ENCODE results near the gene SRGAP3. TPM values are rescaled to one million over a fixed set of nuclear protein-coding genes. Genes with fewer than 3 reads are reported as not detected.

Gene SRGAP3
- total and polyA plus RNA-seq, 2 donors (not counting 1 experiment from before 2014, with no cell fraction given), result 0.92 to 12.4 TPM

- Histone ChIP-seq H2AFZ (ENCODE audit: low read length) (no peak overlapping the region), H3K4me1 (ENCODE audit: control insufficient read depth, extremely low read depth, insufficient read depth, low read length) (no peaks in the 10 kb centered on the region), H4K20me1 (ENCODE audit: control insufficient read depth, extremely low read depth, insufficient read depth, low read length) (no peaks in the 10 kb centered on the region), H3K9ac (ENCODE audit: insufficient read depth, low read length) (no peak overlapping the region), H3K9me3 (ENCODE audit: control insufficient read depth, insufficient read depth, low read depth, low read length) (no peaks in the 10 kb centered on the region), H3K36me3 (ENCODE audit: control insufficient read depth, insufficient read depth, low read length) (no peaks in the 10 kb centered on the region), H3K79me2 (ENCODE audit: control insufficient read depth, insufficient read depth, low read length) (no peaks in the 10 kb centered on the region), H3K27ac (ENCODE audit: insufficient read depth, low read length) (no peak overlapping the region), H3K4me3 (replicated peaks in 1 of 4; ENCODE audit: control extremely low read depth in 1 of 4, insufficient read depth in 1 of 4, low read depth in 3 of 4, low read length in 4 of 4) (no peak overlapping the region), H3K4me2 (ENCODE audit: extremely low read depth, insufficient read depth, low read length) (no peak overlapping the region), H3K27me3 (ENCODE audit: control insufficient read depth, insufficient read depth, low read length) (no peaks in the 10 kb centered on the region)
- no peak for DNase-seq (ENCODE audit: low read depth in 2 of 2)
- no peak for TF ChIP-seq CTCF (conservative IDR thresholded peaks at IDR 0.05 in 1 of 2, IDR thresholded peaks at IDR 0.05 in 1 of 2; ENCODE audit: low read depth in 1 of 2, low read length in 2 of 2)
- TF ChIP-seq EZH2 (IDR thresholded peaks at IDR 0.05; ENCODE audit: low read length, missing control alignments), result no peak
Measured at GRCh38 chr3:9192248-9193025, 57.0 kb downstream of the SRGAP3 start.

- DNase-seq (ENCODE audit: low read depth in 2 of 2), result no peak
- Histone ChIP-seq H3K27ac (ENCODE audit: insufficient read depth, low read length) (no peak overlapping the region), H3K27me3 (ENCODE audit: control insufficient read depth, insufficient read depth, low read length) (no peaks in the 10 kb centered on the region), H3K4me2 (ENCODE audit: extremely low read depth, insufficient read depth, low read length) (no peak overlapping the region), H3K79me2 (ENCODE audit: control insufficient read depth, insufficient read depth, low read length) (no peaks in the 10 kb centered on the region), H3K4me3 (replicated peaks in 1 of 4; ENCODE audit: control extremely low read depth in 1 of 4, insufficient read depth in 1 of 4, low read depth in 3 of 4, low read length in 4 of 4) (no peak overlapping the region), H3K9me3 (ENCODE audit: control insufficient read depth, insufficient read depth, low read depth, low read length) (no peaks in the 10 kb centered on the region), H3K9ac (ENCODE audit: insufficient read depth, low read length) (no peak overlapping the region), H3K4me1 (ENCODE audit: control insufficient read depth, extremely low read depth, insufficient read depth, low read length) (no peaks in the 10 kb centered on the region), H2AFZ (ENCODE audit: low read length) (no peak overlapping the region), H4K20me1 (ENCODE audit: control insufficient read depth, extremely low read depth, insufficient read depth, low read length) (no peaks in the 10 kb centered on the region), H3K36me3 (ENCODE audit: control insufficient read depth, insufficient read depth, low read length) (no peaks in the 10 kb centered on the region)
- TF ChIP-seq EZH2 (IDR thresholded peaks at IDR 0.05; ENCODE audit: low read length, missing control alignments) (no peak), CTCF (conservative IDR thresholded peaks at IDR 0.05 in 1 of 2, IDR thresholded peaks at IDR 0.05 in 1 of 2; ENCODE audit: low read depth in 1 of 2, low read length in 2 of 2) (no peak)
Measured at GRCh38 chr3:9190276-9190675, 59.2 kb downstream of the SRGAP3 start.

GRCh38 chr3:9188583-9188982, 60.9 kb downstream of the SRGAP3 start:
- Histone ChIP-seq H3K79me2 (ENCODE audit: control insufficient read depth, insufficient read depth, low read length) (no peaks in the 10 kb centered on the region), H3K4me2 (ENCODE audit: extremely low read depth, insufficient read depth, low read length) (no peak overlapping the region), H3K27ac (ENCODE audit: insufficient read depth, low read length) (no peak overlapping the region)

More at GRCh38 chr3:9188583-9188982, 60.9 kb downstream of the SRGAP3 start:
- H4K20me1 ChIP-seq (ENCODE audit: control insufficient read depth, extremely low read depth, insufficient read depth, low read length), result no peaks in the 10 kb centered on the region
- no peak overlapping the region for H3K4me3 ChIP-seq (replicated peaks in 1 of 4; ENCODE audit: control extremely low read depth in 1 of 4, insufficient read depth in 1 of 4, low read depth in 3 of 4, low read length in 4 of 4)
- no peaks in the 10 kb centered on the region for H3K9me3 ChIP-seq (ENCODE audit: control insufficient read depth, insufficient read depth, low read depth, low read length)
- DNase-seq (ENCODE audit: low read depth in 2 of 2), result no peak
- no peak overlapping the region for H2AFZ ChIP-seq (ENCODE audit: low read length)
- no peaks in the 10 kb centered on the region for H3K27me3 ChIP-seq (ENCODE audit: control insufficient read depth, insufficient read depth, low read length)
- no peaks in the 10 kb centered on the region for H3K4me1 ChIP-seq (ENCODE audit: control insufficient read depth, extremely low read depth, insufficient read depth, low read length)
- H3K36me3 ChIP-seq (ENCODE audit: control insufficient read depth, insufficient read depth, low read length), result no peaks in the 10 kb centered on the region
- H3K9ac ChIP-seq (ENCODE audit: insufficient read depth, low read length), result no peak overlapping the region
- TF ChIP-seq EZH2 (IDR thresholded peaks at IDR 0.05; ENCODE audit: low read length, missing control alignments) (no peak), CTCF (conservative IDR thresholded peaks at IDR 0.05 in 1 of 2, IDR thresholded peaks at IDR 0.05 in 1 of 2; ENCODE audit: low read depth in 1 of 2, low read length in 2 of 2) (no peak)
